ENCODE results near the gene TAPT1.

GRCh38 chr4:16199093-16199492, 27.2 kb downstream of the TAPT1 start:
- TF ChIP-seq CTCF (IDR thresholded peaks at IDR 0.05 in 8 of 11, conservative IDR thresholded peaks at IDR 0.05 in 3 of 11) (peak in 2 of 11 experiments; percentile 14 to 17), POLR2A (IDR thresholded peaks at IDR 0.05) (no peak)
